ENCODE data around the gene PPP1R27. TPM values are rescaled to one million over a fixed set of nuclear protein-coding genes. Genes with fewer than 3 reads are reported as not detected.

Gene PPP1R27
- total and polyA plus RNA-seq, 2 donors (not counting 3 experiments of a cell fraction or from before 2014, with no cell fraction given), result not detected

DNA sequence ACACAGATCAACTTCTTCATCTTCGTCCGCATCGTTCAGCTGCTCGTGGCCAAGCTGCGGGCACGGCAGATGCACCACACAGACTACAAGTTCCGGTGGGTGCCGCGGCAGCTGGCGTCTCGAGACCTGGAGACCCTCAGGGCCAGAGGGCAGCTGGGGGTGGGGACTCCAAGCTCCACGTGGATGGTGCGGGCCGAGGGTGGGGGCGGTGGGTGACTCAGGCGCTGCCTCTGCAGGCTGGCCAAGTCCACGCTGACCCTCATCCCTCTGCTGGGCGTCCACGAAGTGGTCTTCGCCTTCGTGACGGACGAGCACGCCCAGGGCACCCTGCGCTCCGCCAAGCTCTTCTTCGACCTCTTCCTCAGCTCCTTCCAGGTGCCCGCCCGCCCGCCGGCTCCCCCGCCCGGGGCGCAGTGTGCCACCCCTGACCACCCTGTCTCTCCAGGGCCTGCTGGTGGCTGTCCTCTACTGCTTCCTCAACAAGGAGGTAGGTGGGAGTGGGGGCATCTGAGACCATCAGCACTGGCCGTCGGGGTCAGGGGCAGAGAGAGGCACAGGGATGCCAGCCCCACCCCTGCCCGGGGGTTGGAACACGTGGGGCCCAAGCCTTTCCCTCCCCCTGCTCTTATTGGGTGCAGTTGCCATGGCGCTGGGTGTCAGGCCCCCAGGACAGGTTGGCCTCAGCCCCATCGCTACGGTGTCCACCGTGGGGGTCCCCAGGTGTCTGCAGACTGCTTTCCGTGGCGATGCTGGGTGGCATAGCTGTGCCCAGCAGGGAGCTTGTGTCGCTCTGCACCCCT, 22.1 kb downstream of the PPP1R27 start:
- no peaks in the 10 kb centered on the region for H3K79me2 ChIP-seq (ENCODE audit: control insufficient read depth, insufficient read depth, low read length)
- DNase-seq (ENCODE audit: low read depth, low spot score) (no peak), FAIRE-seq (no peak)
- H3K27me3 ChIP-seq (ENCODE audit: control insufficient read depth in 2 of 2, insufficient read depth in 2 of 2, low read length in 2 of 2), result no peaks in the 10 kb centered on the region
- intact Hi-C loops (cut with micrococcal nuclease) (no loop called here), dilution Hi-C loops (cut with MboI; ENCODE audit: extremely low pct_ligation_motif_present, low sequenced_read_pairs) (no loop called here)
- no peak overlapping the region for H3K4me3 ChIP-seq (replicated peaks in 1 of 3; ENCODE audit: insufficient read depth in 1 of 3, low read depth in 1 of 3, low read length in 3 of 3)
- ChIA-PET CTCF (no interaction called here), POLR2A (no interaction called here)
- H3K9ac ChIP-seq (replicated peaks; ENCODE audit: extremely low read depth, insufficient read depth, low read length), result no peak overlapping the region
- no peak overlapping the region for H2AFZ ChIP-seq (ENCODE audit: low read depth, low read length)
- no TSS peak for BruUV-seq (replicated peaks)
- no peaks in the 10 kb centered on the region for H3K9me3 ChIP-seq (replicated peaks; ENCODE audit: control insufficient read depth, insufficient read depth, low read length)
- no peaks in the 10 kb centered on the region for H3K36me3 ChIP-seq (ENCODE audit: control insufficient read depth in 2 of 2, extremely low read depth in 1 of 2, insufficient read depth in 2 of 2, low read length in 2 of 2)
- H3K4me1 ChIP-seq (ENCODE audit: control insufficient read depth, extremely low read depth, insufficient read depth, low read length), result no peaks in the 10 kb centered on the region
- H3K4me2 ChIP-seq (ENCODE audit: insufficient read depth, low read length), result no peak overlapping the region
- no peaks in the 10 kb centered on the region for H3K9me1 ChIP-seq (replicated peaks; ENCODE audit: control insufficient read depth, extremely low read depth, insufficient read depth, low read length)
- TF ChIP-seq, protein P1, sequence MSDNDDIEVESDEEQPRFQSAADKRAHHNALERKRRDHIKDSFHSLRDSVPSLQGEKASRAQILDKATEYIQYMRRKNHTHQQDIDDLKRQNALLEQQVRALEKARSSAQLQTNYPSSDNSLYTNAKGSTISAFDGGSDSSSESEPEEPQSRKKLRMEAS (IDR thresholded peaks at IDR 0.05; ENCODE audit: insufficient read depth, insufficient read length), result no peak
- no peak for TF ChIP-seq FOS (IDR thresholded peaks at IDR 0.05; ENCODE audit: borderline replicate concordance, insufficient read depth, low read length)
- no peak for TF ChIP-seq JUN (IDR thresholded peaks at IDR 0.05; ENCODE audit: borderline replicate concordance, insufficient read depth, insufficient read length, low read depth)
- no peak for TF ChIP-seq MYC (IDR thresholded peaks at IDR 0.05; ENCODE audit: low read depth, low read length)
- TF ChIP-seq, protein P2, sequence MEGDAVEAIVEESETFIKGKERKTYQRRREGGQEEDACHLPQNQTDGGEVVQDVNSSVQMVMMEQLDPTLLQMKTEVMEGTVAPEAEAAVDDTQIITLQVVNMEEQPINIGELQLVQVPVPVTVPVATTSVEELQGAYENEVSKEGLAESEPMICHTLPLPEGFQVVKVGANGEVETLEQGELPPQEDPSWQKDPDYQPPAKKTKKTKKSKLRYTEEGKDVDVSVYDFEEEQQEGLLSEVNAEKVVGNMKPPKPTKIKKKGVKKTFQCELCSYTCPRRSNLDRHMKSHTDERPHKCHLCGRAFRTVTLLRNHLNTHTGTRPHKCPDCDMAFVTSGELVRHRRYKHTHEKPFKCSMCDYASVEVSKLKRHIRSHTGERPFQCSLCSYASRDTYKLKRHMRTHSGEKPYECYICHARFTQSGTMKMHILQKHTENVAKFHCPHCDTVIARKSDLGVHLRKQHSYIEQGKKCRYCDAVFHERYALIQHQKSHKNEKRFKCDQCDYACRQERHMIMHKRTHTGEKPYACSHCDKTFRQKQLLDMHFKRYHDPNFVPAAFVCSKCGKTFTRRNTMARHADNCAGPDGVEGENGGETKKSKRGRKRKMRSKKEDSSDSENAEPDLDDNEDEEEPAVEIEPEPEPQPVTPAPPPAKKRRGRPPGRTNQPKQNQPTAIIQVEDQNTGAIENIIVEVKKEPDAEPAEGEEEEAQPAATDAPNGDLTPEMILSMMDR (IDR thresholded peaks at IDR 0.05; ENCODE audit: extremely low read depth in 1 of 2, insufficient read depth in 1 of 2, low read depth in 1 of 2, low read length in 2 of 2), result no peak
- TF ChIP-seq POLR2A (IDR thresholded peaks at IDR 0.05; ENCODE audit: low read depth, low read length), result no peak
- no peaks in the 10 kb centered on the region for H4K20me1 ChIP-seq (replicated peaks; ENCODE audit: control insufficient read depth, extremely low read depth, insufficient read depth, low read length)
- no peak overlapping the region for H3K27ac ChIP-seq (ENCODE audit: insufficient read depth, low read depth, low read length)

Data from endothelial cell of umbilical vein (primary cell).